Forelimb muscle (tissue), 1 donor: ENCODE results near the gene FAM117B. TPM values are rescaled to one million over a fixed set of nuclear protein-coding genes. Genes with fewer than 3 reads are reported as not detected.

Source experiments
- DNase-seq: peaks from one replicate; pipeline ENCODE4 v3.0.0-alpha.2; 2013; ENCODE audit warnings: low read depth
- polyA plus RNA-seq: library from polyadenylated mRNA; unstranded; fragments of 120-200 nt; gene quantifications from one replicate; pipeline ENCODE4 v1.2.1, GENCODE V29; 2013; ENCODE audit not compliant: insufficient read length

The FAM117B gene
- polyA plus RNA-seq = 3.0 TPM

GRCh38 chr2:202634556-202635427 is at the start of gene FAM117B:
Gene FAM117B, plus strand, starts transcription at chr2:202634969. Its CDS starts 219 bp downstream, at chr2:202635188.
- peak; percentile 85 for DNase-seq

DNA sequence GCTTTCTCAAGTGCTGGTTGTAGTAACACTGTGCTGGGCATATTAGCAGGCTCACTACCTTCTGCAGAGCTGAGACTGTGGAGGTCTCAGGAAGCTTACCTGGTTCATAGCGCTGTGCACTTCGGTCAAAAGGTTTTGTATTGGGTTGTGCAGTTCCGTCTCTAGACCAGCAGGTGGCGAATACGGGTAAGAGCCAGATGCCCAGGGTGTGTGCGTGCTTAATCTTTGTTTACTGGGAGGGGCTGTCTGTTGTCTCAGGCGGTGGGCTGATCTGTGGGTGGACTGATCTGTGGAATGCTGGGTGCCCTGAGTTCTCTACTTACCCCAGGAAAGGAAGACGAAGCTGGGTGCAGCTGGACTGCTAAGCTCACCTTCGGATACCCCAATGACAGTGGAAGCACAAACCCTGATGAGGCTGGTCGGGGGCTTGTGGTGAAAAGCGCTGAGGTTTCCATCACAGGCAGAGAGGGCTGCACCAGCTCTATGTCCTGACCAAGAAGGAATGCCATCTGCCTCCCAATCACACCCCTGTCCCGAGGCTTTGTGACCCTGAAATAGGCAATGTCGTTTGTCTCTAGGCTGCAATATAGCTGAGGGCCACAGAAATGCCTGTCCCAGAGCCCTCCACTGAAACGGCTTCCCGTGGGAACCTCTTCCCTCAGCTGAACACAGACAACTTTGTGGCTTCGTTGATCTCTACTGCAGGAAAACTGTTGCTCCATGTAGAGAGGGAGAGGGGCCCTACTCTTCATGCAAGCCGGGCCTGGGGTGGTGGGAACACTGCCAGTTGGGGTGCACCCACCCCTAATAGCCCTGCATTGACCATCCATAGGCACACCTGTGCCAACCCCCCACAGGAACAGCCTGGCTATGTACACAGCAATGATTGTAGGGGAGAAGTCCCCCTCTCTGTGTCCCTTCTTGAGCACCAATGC is 45.9 kb upstream of the FAM117B start:
- DNase-seq = peak; percentile 25

- DNase-seq = no peak
Observed at GRCh38 chr2:202589582-202589949, 45.2 kb upstream of the FAM117B start.

DNA sequence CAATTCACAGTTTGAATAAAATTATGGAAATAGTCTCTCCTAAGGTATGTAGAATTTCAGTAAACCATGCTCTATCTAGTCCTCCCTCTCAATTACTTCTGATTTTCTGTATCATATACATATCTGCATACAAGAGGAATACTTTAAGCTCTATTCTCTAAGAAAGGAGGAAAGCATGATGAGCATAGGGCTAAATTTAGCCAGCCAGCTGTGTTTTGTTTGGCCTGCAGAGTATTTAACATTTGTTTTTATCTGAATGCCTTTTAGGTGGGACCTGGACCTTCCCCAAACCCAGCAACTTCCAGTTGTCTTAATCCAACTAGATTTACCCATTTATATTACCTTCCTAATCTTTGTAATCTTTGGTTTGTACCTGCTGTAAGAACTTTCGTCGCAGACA is 42.2 kb upstream of the FAM117B start:
- DNase-seq = no peak

DNA sequence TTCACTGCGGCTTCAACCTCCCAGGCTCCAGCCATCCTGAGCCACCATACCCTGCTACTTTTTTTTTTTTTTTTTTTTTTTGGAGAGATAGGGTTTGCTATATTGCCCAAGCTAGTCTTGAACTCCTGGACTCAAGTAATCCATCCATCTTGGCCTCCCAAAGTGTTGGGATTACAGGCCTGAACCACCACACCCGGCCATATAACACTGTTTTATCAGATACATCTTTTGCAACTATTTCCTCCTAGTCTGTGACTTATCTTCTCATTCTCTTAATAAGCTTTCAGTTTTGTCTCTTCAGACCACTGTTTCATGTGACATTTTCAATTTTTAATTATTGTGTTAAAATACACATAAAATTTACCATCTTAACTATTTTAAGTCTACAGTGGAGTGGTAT is 35.7 kb upstream of the FAM117B start:
- DNase-seq = no peak

DNA sequence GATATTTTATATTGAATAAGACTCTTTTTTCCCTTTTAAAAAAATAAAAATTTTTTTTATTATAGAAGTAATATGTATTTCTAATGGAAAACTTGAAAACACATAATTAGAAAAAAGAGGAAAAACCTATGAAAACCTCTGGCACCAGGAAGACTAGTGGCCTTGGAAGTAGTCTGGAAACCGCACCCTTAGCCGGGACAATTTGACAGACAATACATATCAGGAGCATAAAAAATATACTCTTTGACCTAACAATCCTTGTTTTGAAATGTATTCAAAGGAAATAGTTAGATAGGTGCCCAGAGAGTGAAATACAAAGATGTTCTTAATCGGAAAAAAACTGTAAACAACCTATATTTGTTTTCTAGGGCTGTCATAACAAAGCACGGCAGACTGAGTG is 34.9 kb upstream of the FAM117B start:
- DNase-seq = no peak

GRCh38 chr2:202604699-202605098 is 30.1 kb upstream of the FAM117B start:
- DNase-seq = no peak

DNA sequence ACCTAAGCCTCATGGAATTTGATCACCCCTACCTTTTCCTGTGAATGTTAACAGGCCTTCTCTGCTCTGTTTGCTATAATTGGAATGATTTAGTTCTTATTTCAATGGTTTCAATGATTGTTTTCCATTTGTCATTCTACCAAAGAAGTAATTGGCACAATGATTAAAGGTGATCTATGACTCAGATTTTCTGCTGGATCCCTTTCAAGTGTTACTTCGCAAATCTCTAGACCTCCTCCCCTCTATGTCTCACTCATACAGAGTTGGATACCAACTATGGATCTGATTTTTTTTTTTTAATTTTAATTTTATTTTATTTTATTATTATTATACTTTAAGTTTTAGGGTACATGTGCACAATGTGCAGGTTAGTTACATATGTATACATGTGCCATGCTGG is 29.6 kb upstream of the FAM117B start:
- no peak for DNase-seq

DNA sequence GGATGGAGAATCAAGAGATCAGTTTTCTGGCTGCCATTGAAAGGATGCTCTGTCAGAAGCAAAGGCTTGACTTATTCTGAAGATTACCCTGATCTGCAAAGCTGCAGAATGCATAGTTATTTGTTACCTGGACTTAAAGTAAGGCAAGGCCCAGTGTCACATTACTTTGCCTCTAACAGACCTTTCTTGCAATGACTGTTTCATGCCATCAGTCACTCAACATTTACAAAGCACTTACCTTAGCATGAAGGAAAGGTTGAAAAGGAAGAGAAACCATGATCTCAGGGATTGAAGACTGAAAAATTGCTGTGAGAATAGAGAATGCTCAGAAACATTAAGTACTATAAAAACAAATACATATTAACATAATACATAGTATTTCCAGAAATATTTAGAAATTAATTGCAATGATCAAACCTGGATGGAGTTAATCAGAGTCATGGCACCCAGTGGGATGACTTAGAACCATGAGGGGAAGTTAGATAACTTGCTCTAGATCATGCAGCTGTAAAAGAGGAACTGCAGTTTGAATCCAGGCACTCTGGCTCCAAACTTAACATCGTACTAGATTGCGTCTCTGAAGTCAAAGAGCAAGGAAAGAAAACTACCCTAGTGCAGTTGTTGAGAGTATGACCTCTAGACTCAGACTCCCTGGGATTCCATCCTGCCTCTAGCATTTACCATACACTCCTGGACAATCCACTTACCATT is 26.5 kb upstream of the FAM117B start:
- no peak for DNase-seq

DNA sequence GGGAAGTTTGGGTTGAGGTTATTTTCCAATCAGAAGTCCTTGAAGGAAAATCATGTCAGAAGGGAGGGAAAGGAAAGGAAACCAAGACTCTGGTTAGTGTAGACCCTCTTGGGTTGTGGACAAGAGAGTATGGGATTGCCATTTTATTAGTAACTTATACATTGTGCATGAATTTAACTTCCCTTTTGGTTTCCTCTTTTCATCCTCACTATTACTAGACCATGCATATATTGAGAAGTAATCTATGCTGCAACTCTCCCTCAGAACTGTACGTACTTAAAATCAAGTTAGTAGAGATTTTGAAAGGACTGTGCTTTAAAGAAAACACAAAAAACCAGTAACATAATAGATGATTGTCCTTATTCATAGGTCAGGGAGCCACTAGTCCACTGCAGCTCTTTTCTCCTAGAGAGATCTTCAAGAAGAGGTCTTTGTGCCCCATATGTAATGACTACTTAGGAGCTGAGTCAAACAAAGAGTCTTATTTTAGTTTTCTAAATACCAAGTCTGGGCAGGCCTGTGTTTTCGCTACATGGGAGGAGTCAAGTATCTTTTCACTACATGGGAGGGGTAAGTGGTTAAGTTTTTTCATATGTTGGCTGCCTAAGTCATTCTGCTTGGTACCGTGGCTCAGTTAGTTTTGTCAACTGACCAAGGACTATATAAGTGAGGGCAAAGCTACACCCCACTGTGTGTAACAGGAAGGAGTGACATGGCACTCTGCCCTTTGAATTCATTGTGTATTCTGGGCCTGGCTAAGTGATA is 25.2 kb upstream of the FAM117B start:
- no peak for DNase-seq

DNA sequence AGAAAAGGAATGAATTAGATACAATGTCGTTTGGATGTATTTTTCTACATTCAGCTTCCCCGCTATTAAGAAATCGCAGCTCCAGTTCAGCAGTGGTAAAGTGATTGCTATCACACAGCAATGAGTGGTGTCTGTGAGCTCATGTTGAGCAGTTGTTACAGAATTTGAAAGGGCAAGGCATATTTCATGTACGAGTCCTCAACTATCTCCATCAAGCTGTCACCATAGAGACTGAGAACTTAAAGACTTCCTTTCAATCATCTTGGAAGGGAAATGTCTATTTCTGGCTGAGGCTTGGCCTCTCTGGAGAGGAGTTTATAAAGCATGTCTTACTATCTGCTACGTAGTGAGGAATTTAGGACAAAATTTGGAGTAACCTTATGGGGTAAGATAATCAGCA is 24.4 kb upstream of the FAM117B start:
- DNase-seq = no peak

DNA sequence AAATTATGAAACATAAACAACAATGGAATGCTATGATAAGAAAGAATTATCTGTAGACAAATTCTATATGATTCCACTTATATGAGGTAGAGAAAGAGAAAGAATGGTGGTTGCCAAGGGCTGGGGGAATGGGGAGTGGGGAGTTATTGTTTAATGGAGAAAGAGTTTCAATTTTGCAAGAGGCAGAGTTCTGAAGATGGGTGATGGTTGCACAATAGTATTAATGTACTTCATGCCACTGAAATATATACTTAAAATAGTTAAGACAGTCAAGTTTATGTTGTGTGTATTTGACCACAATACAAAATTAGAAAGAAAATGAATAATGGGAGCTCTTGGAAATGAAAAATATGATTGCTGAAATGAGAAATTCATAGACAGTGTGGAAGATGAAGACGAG is 22.6 kb upstream of the FAM117B start:
- no peak for DNase-seq

DNA sequence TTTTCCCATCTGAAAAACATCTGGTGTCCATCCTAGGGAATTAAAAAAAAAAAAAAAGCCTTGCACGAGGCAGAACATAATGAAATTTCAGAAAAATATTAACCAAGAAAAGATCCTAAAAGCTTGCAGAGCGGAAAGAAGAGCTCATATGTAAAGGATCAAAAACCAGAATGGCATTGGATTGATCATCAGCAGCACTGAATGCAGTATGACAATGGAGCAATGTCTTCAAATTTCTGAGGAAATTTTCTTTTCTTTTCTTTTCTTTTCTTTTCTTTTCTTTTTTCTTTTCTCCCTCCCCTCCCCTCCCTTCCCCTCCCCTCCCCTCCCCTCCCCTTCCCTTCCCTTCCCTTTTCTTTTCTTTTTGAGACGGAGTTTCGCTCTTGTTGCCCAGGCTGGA is 21.3 kb upstream of the FAM117B start:
- DNase-seq = no peak

GRCh38 chr2:202624133-202624532 is 10.6 kb upstream of the FAM117B start:
- DNase-seq = no peak

DNA sequence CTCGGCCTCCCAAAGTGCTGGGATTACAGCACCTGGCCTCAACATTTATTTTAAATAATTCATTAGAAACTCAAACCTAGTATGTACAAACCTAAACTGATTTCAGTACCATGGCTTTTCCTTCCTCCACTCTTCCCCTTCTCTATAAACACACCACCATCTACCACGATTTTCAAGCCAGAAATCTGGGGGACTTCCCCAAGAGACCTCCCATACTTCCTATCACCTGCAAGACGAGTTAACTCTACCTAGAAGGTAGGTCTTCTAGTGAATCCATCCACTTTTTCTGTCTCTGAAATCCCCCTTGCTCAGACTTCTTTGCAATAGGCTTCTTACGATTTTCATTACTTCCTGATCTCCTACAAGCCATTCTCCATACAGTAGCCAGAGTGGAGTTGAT is 7.7 kb upstream of the FAM117B start:
- no peak for DNase-seq

DNA sequence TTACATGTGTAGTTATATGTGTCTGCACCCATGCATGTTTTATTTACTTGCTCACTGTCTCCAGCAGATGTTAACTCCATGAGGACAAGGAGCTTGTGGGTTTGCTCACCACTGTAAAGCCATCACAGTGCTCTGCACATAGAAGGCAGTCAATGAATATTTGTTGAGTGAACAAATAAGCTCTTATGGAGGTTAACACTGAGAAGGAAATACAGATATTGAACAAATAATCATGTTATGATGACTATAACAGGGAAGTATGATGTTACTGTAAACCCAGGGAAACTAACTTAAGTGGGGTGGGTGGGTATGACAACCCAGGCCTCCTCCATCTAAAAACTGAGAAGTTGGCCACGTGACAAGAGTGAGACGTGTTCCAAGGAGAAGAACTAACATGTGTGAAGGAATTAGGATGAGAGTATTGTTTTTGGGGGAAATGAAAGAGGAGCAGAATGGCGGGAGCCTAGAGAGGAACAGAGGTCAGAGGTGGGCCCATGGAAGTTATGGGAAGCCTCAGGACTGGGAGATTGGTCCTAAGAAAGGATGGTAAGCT is 6.0 kb upstream of the FAM117B start:
- DNase-seq = no peak

DNA sequence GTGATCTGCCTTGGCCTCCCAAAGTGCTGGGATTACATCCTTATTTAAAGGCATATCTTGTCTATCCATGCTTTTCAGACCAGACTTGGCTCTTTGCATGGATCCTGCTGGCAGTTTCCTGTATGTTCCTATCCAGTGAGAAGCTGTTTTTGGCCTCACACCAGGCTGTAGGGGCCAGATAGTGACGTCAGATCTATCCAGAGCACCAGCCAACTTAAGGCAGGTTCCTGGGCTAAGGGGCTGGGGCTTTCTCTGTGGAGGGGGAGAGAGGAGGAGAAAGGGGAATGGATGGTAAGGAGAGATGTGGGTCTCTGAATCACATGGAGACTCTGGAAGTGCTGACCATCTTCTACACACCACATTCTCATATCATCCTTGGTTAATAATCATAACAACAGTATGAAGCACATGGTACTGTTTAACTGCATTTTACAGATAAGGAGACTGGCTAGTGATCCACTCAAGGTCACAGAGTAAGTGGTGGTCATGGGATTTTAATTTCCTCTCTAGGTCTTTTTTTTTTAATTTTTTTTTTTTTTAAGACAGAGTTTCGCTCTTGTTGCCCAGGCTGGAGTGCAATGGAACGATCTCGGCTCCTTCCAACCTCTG is 2.0 kb upstream of the FAM117B start:
- DNase-seq = no peak

DNA sequence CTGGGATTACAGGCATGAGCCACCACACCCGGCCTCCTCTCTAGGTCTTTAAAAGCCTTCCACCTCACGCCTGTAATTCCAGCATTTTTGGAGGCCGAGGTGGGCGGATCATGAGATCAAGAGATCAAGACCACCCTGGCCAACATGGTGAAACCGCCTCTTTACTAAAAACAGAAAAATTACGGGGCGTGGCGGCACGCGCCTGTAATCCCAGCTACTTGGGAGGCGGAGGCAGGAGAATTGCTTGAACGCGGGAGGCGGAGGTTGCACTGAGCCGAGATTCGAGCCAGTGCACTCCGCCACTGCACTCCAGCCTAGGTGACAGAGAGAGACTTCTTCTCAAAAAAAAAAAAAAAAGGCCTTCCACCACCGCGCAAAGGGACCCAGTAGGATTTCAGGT is 1.3 kb upstream of the FAM117B start:
- DNase-seq = no peak

- no peak for DNase-seq
Observed at GRCh38 chr2:202635428-202636212, 851 bp downstream of the FAM117B start.

DNA sequence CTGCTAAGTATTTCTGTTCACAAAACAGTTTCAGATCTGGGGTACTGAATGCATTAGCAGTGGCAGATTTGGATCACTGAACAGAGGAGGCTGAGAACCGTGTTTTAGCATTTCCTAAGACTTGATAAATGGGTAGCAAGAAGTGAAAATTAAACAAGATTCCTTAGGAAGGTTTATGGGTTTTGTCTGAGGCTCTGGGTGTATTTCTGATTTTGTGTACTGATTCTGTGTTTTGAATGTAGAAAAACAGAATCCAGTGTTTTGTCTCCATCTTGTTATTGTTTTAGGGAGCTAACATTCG is 1.4 kb downstream of the FAM117B start:
- no peak for DNase-seq
